Left forelimb (tissue), 1 donor: ENCODE data around the gene SLC8A3.
A peak's percentile ranks its signal among the peaks of the same experiment; 100 is the strongest.

ENCODE experiments used
- DNase-seq: peaks from one replicate; pipeline ENCODE4 v3.0.0-alpha.2; 2018; ENCODE audit warnings: low spot score

Gene SLC8A3

GRCh38 chr14:70067810-70068209 lies 120.9 kb downstream of the SLC8A3 start:
- no peak for DNase-seq

GRCh38 chr14:70064136-70064865 lies 124.5 kb downstream of the SLC8A3 start:
- DNase-seq: no peak

- no peak for DNase-seq
Observed at GRCh38 chr14:70061108-70061507, 127.6 kb downstream of the SLC8A3 start.

- DNase-seq: no peak
Observed at GRCh38 chr14:70059545-70059944, 129.2 kb downstream of the SLC8A3 start.

GRCh38 chr14:70057519-70058136 lies 131.1 kb downstream of the SLC8A3 start:
- DNase-seq: no peak

- DNase-seq: no peak
Observed at GRCh38 chr14:70052990-70053389, 135.8 kb downstream of the SLC8A3 start.

GRCh38 chr14:70050136-70050535 lies 138.6 kb downstream of the SLC8A3 start:
- DNase-seq: no peak

- no peak for DNase-seq
Observed at GRCh38 chr14:70049605-70050004, 139.1 kb downstream of the SLC8A3 start.

- no peak for DNase-seq
Observed at GRCh38 chr14:70048313-70048654, 140.5 kb downstream of the SLC8A3 start.

- DNase-seq: no peak
Observed at GRCh38 chr14:70047598-70048312, 141.0 kb downstream of the SLC8A3 start.

- DNase-seq: no peak
Observed at GRCh38 chr14:70045844-70046535, 142.8 kb downstream of the SLC8A3 start.

GRCh38 chr14:70045310-70045709 lies 143.4 kb downstream of the SLC8A3 start:
- no peak for DNase-seq

- DNase-seq: no peak
Observed at GRCh38 chr14:70043001-70043400, 145.8 kb downstream of the SLC8A3 start.

GRCh38 chr14:70036665-70037064 lies 152.1 kb downstream of the SLC8A3 start:
- no peak for DNase-seq

- no peak for DNase-seq
Observed at GRCh38 chr14:70034257-70034656, 154.5 kb downstream of the SLC8A3 start.

GRCh38 chr14:70033561-70033960 lies 155.2 kb downstream of the SLC8A3 start:
- DNase-seq: no peak

- DNase-seq: no peak
Observed at GRCh38 chr14:70033116-70033515, 155.6 kb downstream of the SLC8A3 start.

GRCh38 chr14:70032447-70032846 lies 156.3 kb downstream of the SLC8A3 start:
- no peak for DNase-seq

- DNase-seq: no peak
Observed at GRCh38 chr14:70032016-70032415, 156.7 kb downstream of the SLC8A3 start.

GRCh38 chr14:70029296-70030132 lies 159.2 kb downstream of the SLC8A3 start:
- no peak for DNase-seq

- DNase-seq: peak; percentile 83
Observed at GRCh38 chr14:70027785-70028428, 160.8 kb downstream of the SLC8A3 start.
